AG09309 (cell line): ENCODE results near the gene LONRF3.

ENCODE experiments used
- DNase-seq: peaks from one replicate; pipeline ENCODE4 v3.0.0-alpha.2; 2010; ENCODE audit warnings: low read depth
- H3K4me3 ChIP-seq: 2 replicates; pipeline ENCODE4 v1.5.1; 2011; ENCODE audit warnings: mild to moderate bottlenecking, low read depth, low read length, moderate library complexity; ENCODE audit not compliant: control insufficient read depth
- TF ChIP-seq, protein P1 (sequence below): IDR thresholded peaks from 2 replicates; pipeline ENCODE4 v1.5.1; 2011; ENCODE audit warnings: mild to moderate bottlenecking, low read depth, low read length, inconsistent platforms; ENCODE audit not compliant: insufficient read depth, control insufficient read depth; ENCODE audit errors: missing control alignments

The LONRF3 gene

DNA sequence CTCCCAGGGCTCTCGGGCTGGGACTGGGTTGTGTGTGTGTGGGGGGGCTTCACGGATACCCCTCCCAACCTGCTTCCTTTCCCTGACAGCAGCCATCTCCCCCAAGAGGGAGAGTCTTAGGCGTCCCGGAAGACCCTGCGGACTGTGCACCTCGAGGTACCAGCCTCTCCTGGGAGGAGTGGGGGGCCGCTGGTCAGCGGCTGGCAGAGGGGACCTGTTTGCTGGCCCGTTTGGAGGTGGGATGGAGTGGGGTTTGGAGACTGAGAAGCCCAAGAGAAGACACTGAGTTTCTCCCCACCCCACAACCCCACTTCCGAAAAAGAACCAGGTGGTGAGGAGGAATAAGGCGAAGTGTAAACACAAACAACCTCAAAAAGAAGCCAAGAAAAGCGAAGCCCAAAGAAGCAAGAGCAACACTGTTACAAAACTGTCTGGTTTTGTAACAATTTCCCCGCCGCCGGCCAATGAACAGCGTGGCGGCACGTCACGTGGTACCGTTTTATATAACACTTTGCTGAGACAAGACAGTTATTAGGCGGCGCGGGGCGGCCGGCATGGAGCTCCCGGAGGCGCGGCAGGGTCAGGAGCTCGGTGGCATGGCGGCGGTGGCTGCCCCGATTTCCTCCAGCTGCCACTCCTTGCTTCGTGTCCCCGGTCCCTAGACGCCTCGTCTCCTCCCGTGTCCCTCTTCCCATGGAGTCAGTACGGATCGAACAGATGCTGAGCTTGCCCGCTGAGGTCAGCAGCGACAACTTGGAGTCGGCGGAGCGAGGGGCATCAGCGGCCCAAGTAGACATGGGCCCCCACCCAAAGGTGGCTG, at the start of gene LONRF3:
Gene LONRF3, plus strand, starts transcription at position 531 of the 820 bp plus-strand sequence. Its CDS starts 163 bp downstream, at position 694.
- no peak within 1 kb of the TSS for H3K4me3 ChIP-seq
- TF ChIP-seq, protein P1, sequence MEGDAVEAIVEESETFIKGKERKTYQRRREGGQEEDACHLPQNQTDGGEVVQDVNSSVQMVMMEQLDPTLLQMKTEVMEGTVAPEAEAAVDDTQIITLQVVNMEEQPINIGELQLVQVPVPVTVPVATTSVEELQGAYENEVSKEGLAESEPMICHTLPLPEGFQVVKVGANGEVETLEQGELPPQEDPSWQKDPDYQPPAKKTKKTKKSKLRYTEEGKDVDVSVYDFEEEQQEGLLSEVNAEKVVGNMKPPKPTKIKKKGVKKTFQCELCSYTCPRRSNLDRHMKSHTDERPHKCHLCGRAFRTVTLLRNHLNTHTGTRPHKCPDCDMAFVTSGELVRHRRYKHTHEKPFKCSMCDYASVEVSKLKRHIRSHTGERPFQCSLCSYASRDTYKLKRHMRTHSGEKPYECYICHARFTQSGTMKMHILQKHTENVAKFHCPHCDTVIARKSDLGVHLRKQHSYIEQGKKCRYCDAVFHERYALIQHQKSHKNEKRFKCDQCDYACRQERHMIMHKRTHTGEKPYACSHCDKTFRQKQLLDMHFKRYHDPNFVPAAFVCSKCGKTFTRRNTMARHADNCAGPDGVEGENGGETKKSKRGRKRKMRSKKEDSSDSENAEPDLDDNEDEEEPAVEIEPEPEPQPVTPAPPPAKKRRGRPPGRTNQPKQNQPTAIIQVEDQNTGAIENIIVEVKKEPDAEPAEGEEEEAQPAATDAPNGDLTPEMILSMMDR = no peak
- DNase-seq = no peak

DNA sequence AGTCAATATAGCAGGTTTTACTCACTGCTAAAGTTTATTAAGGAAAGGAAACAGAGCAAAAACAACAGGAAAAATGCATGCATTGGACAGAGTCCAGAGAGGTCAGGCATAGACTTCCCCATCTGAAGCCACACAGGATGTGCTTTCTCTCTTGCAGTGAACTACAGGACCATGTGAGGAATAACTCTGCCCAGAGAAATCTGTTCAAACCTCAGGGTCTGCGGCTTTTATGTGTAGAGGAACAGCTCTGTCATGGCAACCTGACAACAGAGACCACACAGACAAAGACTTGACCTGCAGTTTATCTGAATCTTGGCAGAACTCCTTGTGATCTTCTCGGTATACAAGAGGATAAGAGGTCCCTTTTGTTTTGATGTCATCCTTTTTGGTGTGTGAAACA, 46.3 kb upstream of the LONRF3 start:
- TF ChIP-seq, protein P1 = no peak
- H3K4me3 ChIP-seq = no peak overlapping the region
- DNase-seq = no peak

DNA sequence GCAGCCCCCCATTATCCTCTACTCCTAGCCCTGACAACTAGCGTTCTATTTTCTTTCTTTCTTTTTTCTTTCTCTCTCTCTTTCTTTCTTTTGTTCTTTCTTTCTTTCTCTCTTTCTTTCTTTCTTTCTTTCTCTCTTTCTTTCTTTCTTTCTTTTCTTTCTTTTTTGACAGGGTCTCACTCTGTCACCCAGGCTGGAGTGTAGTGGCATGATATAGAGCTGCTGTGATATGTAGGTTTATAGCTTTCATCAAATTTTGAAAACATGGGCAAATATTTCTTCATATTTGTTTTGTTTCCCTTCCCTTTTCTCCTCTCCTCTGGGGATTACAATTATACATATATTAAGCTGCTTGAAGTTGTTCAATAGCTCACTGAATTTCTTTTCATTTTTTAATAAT, 39.1 kb upstream of the LONRF3 start:
- no peak overlapping the region for H3K4me3 ChIP-seq
- DNase-seq = no peak
- TF ChIP-seq, protein P1 = no peak

DNA sequence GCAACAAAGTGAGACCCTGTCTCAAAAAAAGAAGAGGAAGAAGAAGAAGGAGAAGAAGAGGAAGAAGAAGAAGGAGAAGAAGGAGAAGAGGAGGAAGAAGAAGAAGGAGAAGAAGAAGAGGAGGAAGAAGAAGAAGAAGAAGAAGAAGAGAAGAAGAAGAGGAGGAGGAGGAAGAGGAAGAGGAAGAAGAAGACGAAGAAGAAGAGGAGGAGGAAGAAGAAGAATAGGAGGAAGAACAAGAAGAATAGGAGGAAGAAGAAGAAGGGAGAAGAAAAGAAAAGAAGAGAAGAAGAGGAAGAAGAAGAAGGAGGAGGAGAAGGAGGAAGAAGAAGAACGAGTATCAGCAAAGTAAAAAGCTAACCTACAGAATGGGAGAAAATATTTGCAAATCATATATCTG, 33.3 kb upstream of the LONRF3 start:
- no peak for DNase-seq
- TF ChIP-seq, protein P1 = no peak
- H3K4me3 ChIP-seq = no peak overlapping the region

DNA sequence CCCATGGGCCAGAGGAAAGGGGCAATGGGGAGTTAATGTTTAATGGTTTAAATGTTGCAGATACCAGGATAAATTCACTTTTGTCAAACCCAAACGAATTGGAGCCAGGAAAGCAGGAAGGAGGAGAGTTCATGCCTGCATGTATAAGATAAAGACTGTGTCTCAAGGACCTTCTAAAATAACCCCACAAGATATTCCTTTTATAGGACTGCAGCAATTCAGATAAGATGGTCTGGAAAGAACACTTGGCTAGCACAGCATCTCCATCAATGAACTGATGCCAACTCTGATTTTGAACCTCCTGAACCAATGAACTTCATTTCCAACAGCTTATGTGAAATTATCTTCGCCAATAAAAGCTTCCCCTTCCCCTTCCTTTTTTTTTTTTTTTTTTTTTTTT, 31.3 kb upstream of the LONRF3 start:
- TF ChIP-seq, protein P1 = no peak
- H3K4me3 ChIP-seq = no peak overlapping the region
- no peak for DNase-seq

DNA sequence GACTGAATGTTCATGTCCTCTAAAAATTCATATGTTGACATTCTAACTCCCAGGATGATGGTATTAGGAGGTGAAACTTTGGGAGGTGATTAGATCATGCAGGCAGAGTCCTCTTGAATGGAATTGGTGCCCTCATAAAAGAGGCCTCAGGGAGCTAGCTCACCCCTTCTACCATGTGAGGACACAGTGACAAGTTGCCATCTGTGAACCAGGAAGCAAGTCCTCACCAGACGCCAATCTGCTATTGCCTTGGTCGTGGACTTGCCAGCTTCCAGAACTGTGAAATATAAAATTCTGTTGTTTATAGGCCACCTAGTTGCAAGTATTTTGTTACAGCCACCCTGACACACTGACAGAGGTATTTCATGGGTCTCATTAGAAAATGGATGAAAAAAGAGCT, 28.5 kb upstream of the LONRF3 start:
- TF ChIP-seq, protein P1 = no peak
- no peak overlapping the region for H3K4me3 ChIP-seq
- no peak for DNase-seq
